ENCODE results near the gene ANO2. TPM values are rescaled to one million over a fixed set of nuclear protein-coding genes. Genes with fewer than 3 reads are reported as not detected.

Gene ANO2
- total RNA-seq, 4 donors from 2014 or later: 4.0 to 17.9 (median 5.1) TPM

GRCh38 chr12:5524116-5524768 is 420.8 kb downstream of the ANO2 start:
- DNase-seq (ENCODE audit: extremely low spot score): peak; percentile 87
- no peaks in the 10 kb centered on the region for H3K27me3 ChIP-seq
- intact Hi-C loops (cut with DNase I): no loop called here
- WGBS: 92% methylated on average over 12 of the region's 12 CpGs
- H3K9me3 ChIP-seq: no peaks in the 10 kb centered on the region
- no peaks in the 10 kb centered on the region for H3K4me1 ChIP-seq
- H3K27ac ChIP-seq (replicated peaks in 1 of 4): no peak overlapping the region
- no peak overlapping the region for H3K4me3 ChIP-seq
- TF ChIP-seq POLR2AphosphoS5 (IDR thresholded peaks at IDR 0.05): no peak
- TF ChIP-seq CTCF (IDR thresholded peaks at IDR 0.05): no peak
- TF ChIP-seq EP300 (IDR thresholded peaks at IDR 0.05): no peak
- TF ChIP-seq POLR2A (IDR thresholded peaks at IDR 0.05; ENCODE audit: low read depth): no peak
- no peaks in the 10 kb centered on the region for H3K36me3 ChIP-seq

- TF ChIP-seq EP300 (IDR thresholded peaks at IDR 0.05) (no peak), POLR2AphosphoS5 (IDR thresholded peaks at IDR 0.05) (no peak), CTCF (IDR thresholded peaks at IDR 0.05) (no peak), POLR2A (IDR thresholded peaks at IDR 0.05; ENCODE audit: low read depth) (no peak)
- no peak overlapping the region for H3K4me3 ChIP-seq
- no peaks in the 10 kb centered on the region for H3K27me3 ChIP-seq
- peak; percentile 60 for DNase-seq (ENCODE audit: extremely low spot score)
- H3K4me1 ChIP-seq: no peaks in the 10 kb centered on the region
- intact Hi-C loops (cut with DNase I): no loop called here
- 91% methylated on average over 24 of the region's 24 CpGs for WGBS
- H3K9me3 ChIP-seq: no peaks in the 10 kb centered on the region
- H3K36me3 ChIP-seq: no peaks in the 10 kb centered on the region
- no peak overlapping the region for H3K27ac ChIP-seq (replicated peaks in 1 of 4)
These were observed 421.5 kb downstream of the ANO2 start for GRCh38 chr12:5523396-5524115.

GRCh38 chr12:5522432-5523335 is 422.4 kb downstream of the ANO2 start:
- 92% methylated on average over 10 of the region's 11 CpGs for WGBS
- intact Hi-C loops (cut with DNase I): no loop called here

More at GRCh38 chr12:5522432-5523335, 422.4 kb downstream of the ANO2 start:
- Histone ChIP-seq H3K4me1 (no peaks in the 10 kb centered on the region), H3K36me3 (no peaks in the 10 kb centered on the region), H3K27me3 (no peaks in the 10 kb centered on the region), H3K9me3 (no peaks in the 10 kb centered on the region), H3K27ac (replicated peaks in 1 of 4) (no peak overlapping the region), H3K4me3 (no peak overlapping the region)
- TF ChIP-seq CTCF (IDR thresholded peaks at IDR 0.05) (no peak), POLR2A (IDR thresholded peaks at IDR 0.05; ENCODE audit: low read depth) (no peak), EP300 (IDR thresholded peaks at IDR 0.05) (no peak), POLR2AphosphoS5 (IDR thresholded peaks at IDR 0.05) (no peak)
- peak; percentile 91 for DNase-seq (ENCODE audit: extremely low spot score)
